Neural progenitor cell (in vitro differentiated cells): Measurements from ENCODE around the gene LHFPL2. TPM values are rescaled to one million over a fixed set of nuclear protein-coding genes. Genes with fewer than 3 reads are reported as not detected.
A peak's percentile ranks its signal among the peaks of the same experiment; 100 is the strongest.

Source experiments
- DNase-seq: peaks from one replicate; pipeline ENCODE4 v3.0.0-alpha.2; 2016; ENCODE audit warnings: low spot score
- H2AFZ ChIP-seq: fragments of 200-600 bp; sonication (generic); replicated peaks from 2 replicates; pipeline ENCODE4 v1.6.1; 2016; ENCODE audit warnings: antibody characterized with exemption
- H3F3A ChIP-seq: fragments of 200-600 bp; sonication (generic); 2 replicates; pipeline ENCODE4 v1.6.1; 2016; ENCODE audit warnings: antibody characterized with exemption, low read depth
- H3K27ac ChIP-seq: fragments of 200-600 bp; sonication (generic); 2 replicates; pipeline ENCODE4 v1.5.1; 2016; ENCODE audit warnings: mild to moderate bottlenecking
- H3K27me3 ChIP-seq: fragments of 200-600 bp; sonication (generic); 2 replicates; pipeline ENCODE4 v1.6.1; 2016; ENCODE audit warnings: mild to moderate bottlenecking, moderate library complexity
- H3K36me3 ChIP-seq: fragments of 200-600 bp; sonication (generic); 2 replicates; pipeline ENCODE4 v1.5.1; 2016
- H3K4me1 ChIP-seq: fragments of 200-600 bp; sonication (generic); 2 replicates; pipeline ENCODE4 v1.6.1; 2016; ENCODE audit warnings: mixed run types
- H3K4me2 ChIP-seq: fragments of 200-600 bp; sonication (generic); 2 replicates; pipeline ENCODE4 v1.6.1; 2016
- H3K4me3 ChIP-seq: fragments of 200-600 bp; sonication (generic); 2 replicates; pipeline ENCODE4 v1.5.1; 2016
- H3K79me2 ChIP-seq: fragments of 200-600 bp; sonication (generic); 2 replicates; pipeline ENCODE4 v1.6.1; 2016; ENCODE audit warnings: low read depth
- H3K9ac ChIP-seq: fragments of 200-600 bp; sonication (generic); 2 replicates; pipeline ENCODE4 v1.6.1; 2016
- H3K9me3 ChIP-seq: fragments of 200-600 bp; sonication (generic); 2 replicates; pipeline ENCODE4 v1.5.1; 2016; ENCODE audit warnings: low read depth
- H4K20me1 ChIP-seq: fragments of 200-600 bp; sonication (generic); 2 replicates; pipeline ENCODE4 v1.6.1; 2016; ENCODE audit warnings: low read depth
- H3K27ac Mint-ChIP-seq: 3 replicates; pipeline ENCODE4 v1.8.0; 2021; ENCODE audit warnings: mixed read lengths
- H3K27me3 Mint-ChIP-seq: 2 replicates; pipeline ENCODE4 v1.8.0; 2022; ENCODE audit warnings: low read depth, mild to moderate bottlenecking, inconsistent platforms, moderate library complexity, mixed read lengths; ENCODE audit not compliant: insufficient read depth
- H3K36me3 Mint-ChIP-seq: 3 replicates; pipeline ENCODE4 v1.8.0; 2021; ENCODE audit warnings: mixed read lengths
- H3K4me1 Mint-ChIP-seq: 3 replicates; pipeline ENCODE4 v1.8.0; 2021; ENCODE audit warnings: mixed read lengths
- H3K4me3 Mint-ChIP-seq: 3 replicates; pipeline ENCODE4 v1.8.0; 2021; ENCODE audit warnings: mild to moderate bottlenecking, moderate library complexity, mixed read lengths
- H3K9me3 Mint-ChIP-seq: 3 replicates; pipeline ENCODE4 v1.8.0; 2020; ENCODE audit warnings: mixed read lengths
- CTCF ChIP-seq: fragments of 200-600 bp; sonication (generic); IDR thresholded peaks from 2 replicates; pipeline ENCODE4 v1.5.1; 2017; ENCODE audit warnings: antibody characterized with exemption, mild to moderate bottlenecking
- EZH2 ChIP-seq: fragments of 200-600 bp; sonication (generic); IDR thresholded peaks from 2 replicates; pipeline ENCODE4 v1.6.1; 2017; ENCODE audit warnings: antibody characterized with exemption, mild to moderate bottlenecking, moderate library complexity
- EZH2phosphoT487 ChIP-seq: fragments of 200-600 bp; sonication (generic); IDR thresholded peaks from 2 replicates; pipeline ENCODE4 v1.6.1; 2017; ENCODE audit warnings: antibody characterized with exemption
- total RNA-seq: library from RNA; depleted of rRNA; stranded (reverse); fragments of >200 nt; gene quantifications from 2 replicates; pipeline ENCODE4 v1.2.3, GENCODE V29; 2015; ENCODE audit warnings: low replicate concordance

LHFPL2 gene
- total RNA-seq, 1 donor from 2014 or later = 21.1 TPM

- Mint-ChIP-seq H3K4me3 (peak overlapping the region; percentile 20), H3K9me3 (no peaks in the 10 kb centered on the region), H3K27ac (no peak overlapping the region), H3K36me3 (peaks cover 10% of the 10 kb centered on the region), H3K27me3 (no peaks in the 10 kb centered on the region), H3K4me1 (peaks cover 16% of the 10 kb centered on the region)
- H3K4me1 ChIP-seq = no peaks in the 10 kb centered on the region
- DNase-seq = no peak
- no peak overlapping the region for H3K4me2 ChIP-seq
- no peak overlapping the region for H3K9ac ChIP-seq
- no peak overlapping the region for H3K4me3 ChIP-seq
- no peaks in the 10 kb centered on the region for H4K20me1 ChIP-seq
- H3K27me3 ChIP-seq = no peaks in the 10 kb centered on the region
- no peak overlapping the region for H2AFZ ChIP-seq
- no peaks in the 10 kb centered on the region for H3K36me3 ChIP-seq
- no peak overlapping the region for H3K27ac ChIP-seq
- TF ChIP-seq EZH2phosphoT487 = no peak
- no peak for TF ChIP-seq CTCF
- TF ChIP-seq EZH2 = no peak
- H3K79me2 ChIP-seq = no peaks in the 10 kb centered on the region
- H3K9me3 ChIP-seq = no peaks in the 10 kb centered on the region
- H3F3A ChIP-seq = no peaks in the 10 kb centered on the region
These were observed 55.1 kb downstream of the LHFPL2 start for GRCh38 chr5:78593465-78593864.

GRCh38 chr5:78592735-78593386 is 55.7 kb downstream of the LHFPL2 start:
- H3K27ac ChIP-seq = no peak overlapping the region
- Mint-ChIP-seq H3K9me3 (no peaks in the 10 kb centered on the region), H3K27me3 (no peaks in the 10 kb centered on the region), H3K27ac (no peak overlapping the region), H3K4me3 (peak overlapping the region; percentile 20), H3K36me3 (peaks cover 15% of the 10 kb centered on the region), H3K4me1 (peaks cover 22% of the 10 kb centered on the region)
- H3K4me3 ChIP-seq = no peak overlapping the region
- no peak overlapping the region for H2AFZ ChIP-seq
- no peaks in the 10 kb centered on the region for H4K20me1 ChIP-seq
- no peaks in the 10 kb centered on the region for H3K27me3 ChIP-seq
- TF ChIP-seq EZH2phosphoT487 = no peak
- TF ChIP-seq CTCF = no peak
- TF ChIP-seq EZH2 = no peak
- H3K9ac ChIP-seq = no peak overlapping the region
- no peak for DNase-seq
- H3K9me3 ChIP-seq = no peaks in the 10 kb centered on the region
- no peaks in the 10 kb centered on the region for H3K36me3 ChIP-seq
- H3K4me2 ChIP-seq = no peak overlapping the region
- H3K4me1 ChIP-seq = peaks cover 5% of the 10 kb centered on the region
- H3K79me2 ChIP-seq = no peaks in the 10 kb centered on the region
- H3F3A ChIP-seq = no peaks in the 10 kb centered on the region

- peaks cover 22% of the 10 kb centered on the region for H3K4me1 Mint-ChIP-seq
- H3K4me3 ChIP-seq = no peak overlapping the region
These were observed 56.4 kb downstream of the LHFPL2 start for GRCh38 chr5:78591972-78592700.

More at GRCh38 chr5:78591972-78592700, 56.4 kb downstream of the LHFPL2 start:
- H3K9me3 ChIP-seq = no peaks in the 10 kb centered on the region
- no peaks in the 10 kb centered on the region for H3K9me3 Mint-ChIP-seq
- H3K79me2 ChIP-seq = no peaks in the 10 kb centered on the region
- peaks cover 8% of the 10 kb centered on the region for H3K4me1 ChIP-seq
- no peak for DNase-seq
- H3K36me3 ChIP-seq = no peaks in the 10 kb centered on the region
- H4K20me1 ChIP-seq = no peaks in the 10 kb centered on the region
- no peaks in the 10 kb centered on the region for H3K27me3 Mint-ChIP-seq
- no peak overlapping the region for H3K27ac Mint-ChIP-seq
- H3K4me2 ChIP-seq = no peak overlapping the region
- H3K27me3 ChIP-seq = no peaks in the 10 kb centered on the region
- H2AFZ ChIP-seq = no peak overlapping the region
- no peak overlapping the region for H3K27ac ChIP-seq
- no peak for TF ChIP-seq CTCF
- TF ChIP-seq EZH2phosphoT487 = no peak
- no peak for TF ChIP-seq EZH2
- H3K9ac ChIP-seq = no peak overlapping the region
- no peak overlapping the region for H3K4me3 Mint-ChIP-seq
- H3F3A ChIP-seq = no peaks in the 10 kb centered on the region
- H3K36me3 Mint-ChIP-seq = peaks cover 15% of the 10 kb centered on the region
